ENCODE data around the gene THY1. TPM values are rescaled to one million over a fixed set of nuclear protein-coding genes. Genes with fewer than 3 reads are reported as not detected.

The THY1 gene
- total RNA-seq, 1 donor from 2014 or later = 0.62 TPM

- Mint-ChIP-seq H3K36me3 (ENCODE audit: insufficient read depth) (no peaks in the 10 kb centered on the region), H3K27me3 (peaks cover 62% of the 10 kb centered on the region), H3K27ac (no peak overlapping the region), H3K9me3 (ENCODE audit: low read depth) (no peaks in the 10 kb centered on the region), H3K4me3 (ENCODE audit: low read depth) (no peak overlapping the region), H3K4me1 (ENCODE audit: low read depth) (peaks cover 9% of the 10 kb centered on the region)
- DNase-seq (ENCODE audit: low spot score, unreplicated experiment) = no peak
- TF ChIP-seq CTCF (IDR thresholded peaks at IDR 0.05; ENCODE audit: unreplicated experiment) = no peak
Observed at GRCh38 chr11:119424276-119424675, 1.3 kb upstream of the THY1 start.

- Mint-ChIP-seq H3K27ac (no peak overlapping the region), H3K4me1 (ENCODE audit: low read depth) (peaks cover 9% of the 10 kb centered on the region), H3K27me3 (peaks cover 67% of the 10 kb centered on the region)
Observed at GRCh38 chr11:119423509-119424254, 710 bp upstream of the THY1 start.

GRCh38 chr11:119421941-119422808 is 797 bp downstream of the THY1 start:
- TF ChIP-seq CTCF (IDR thresholded peaks at IDR 0.05; ENCODE audit: unreplicated experiment) = no peak
- peaks cover 71% of the 10 kb centered on the region for H3K27me3 Mint-ChIP-seq
- DNase-seq (ENCODE audit: low spot score, unreplicated experiment) = peak; percentile 19
- peaks cover 9% of the 10 kb centered on the region for H3K4me1 Mint-ChIP-seq (ENCODE audit: low read depth)
- no peaks in the 10 kb centered on the region for H3K36me3 Mint-ChIP-seq (ENCODE audit: insufficient read depth)
- H3K9me3 Mint-ChIP-seq (ENCODE audit: low read depth) = no peaks in the 10 kb centered on the region
- no peak overlapping the region for H3K27ac Mint-ChIP-seq
- H3K4me3 Mint-ChIP-seq (ENCODE audit: low read depth) = peak overlapping the region; percentile 65

More at GRCh38 chr11:119423509-119424254, 710 bp upstream of the THY1 start:
- Mint-ChIP-seq H3K9me3 (ENCODE audit: low read depth) (no peaks in the 10 kb centered on the region), H3K4me3 (ENCODE audit: low read depth) (peak overlapping the region; percentile 35), H3K36me3 (ENCODE audit: insufficient read depth) (no peaks in the 10 kb centered on the region)
- no peak for TF ChIP-seq CTCF (IDR thresholded peaks at IDR 0.05; ENCODE audit: unreplicated experiment)
- DNase-seq (ENCODE audit: low spot score, unreplicated experiment) = no peak

GRCh38 chr11:119421351-119421750 is 1.6 kb downstream of the THY1 start:
- peaks cover 9% of the 10 kb centered on the region for H3K4me1 Mint-ChIP-seq (ENCODE audit: low read depth)
- H3K27ac Mint-ChIP-seq = no peak overlapping the region
- DNase-seq (ENCODE audit: low spot score, unreplicated experiment) = no peak
- H3K27me3 Mint-ChIP-seq = peaks cover 77% of the 10 kb centered on the region
- no peaks in the 10 kb centered on the region for H3K36me3 Mint-ChIP-seq (ENCODE audit: insufficient read depth)
- no peaks in the 10 kb centered on the region for H3K9me3 Mint-ChIP-seq (ENCODE audit: low read depth)
- no peak overlapping the region for H3K4me3 Mint-ChIP-seq (ENCODE audit: low read depth)
- TF ChIP-seq CTCF (IDR thresholded peaks at IDR 0.05; ENCODE audit: unreplicated experiment) = no peak

GRCh38 chr11:119420631-119421030 is 2.3 kb downstream of the THY1 start:
- H3K27me3 Mint-ChIP-seq = peaks cover 76% of the 10 kb centered on the region
- H3K27ac Mint-ChIP-seq = no peak overlapping the region
- H3K4me1 Mint-ChIP-seq (ENCODE audit: low read depth) = peaks cover 9% of the 10 kb centered on the region
- no peak overlapping the region for H3K4me3 Mint-ChIP-seq (ENCODE audit: low read depth)
- H3K36me3 Mint-ChIP-seq (ENCODE audit: insufficient read depth) = no peaks in the 10 kb centered on the region
- no peak for DNase-seq (ENCODE audit: low spot score, unreplicated experiment)
- TF ChIP-seq CTCF (IDR thresholded peaks at IDR 0.05; ENCODE audit: unreplicated experiment) = no peak
- no peaks in the 10 kb centered on the region for H3K9me3 Mint-ChIP-seq (ENCODE audit: low read depth)
